Natural killer cell (primary cell): ENCODE results near the gene VEGFB. TPM values are rescaled to one million over a fixed set of nuclear protein-coding genes. Genes with fewer than 3 reads are reported as not detected.

Experiments used
- ATAC-seq, 3 donors: fragments of 150-1000 bp in 2 of 3; fragments of 200-7000 bp in 1 of 3; cut with Tn5 transposase; 1 replicate in 1 of 3; 2 replicates in 2 of 3; pipeline ENCODE4 v1.10.0; 2021; ENCODE audit warnings: mild to moderate bottlenecking in 2 of 3, moderate library complexity in 2 of 3
- DNase-seq, 2 donors: peaks; one replicate each; pipeline versions ENCODE4 v3.0.0 to v3.0.0-alpha.2; 2013 to 2021; ENCODE audit warnings: mixed read lengths in 1 of 2
- H3K27ac ChIP-seq: one replicate; pipeline ENCODE4 v1.5.1; 2013; ENCODE audit warnings: mild to moderate bottlenecking, low read length
- H3K27me3 ChIP-seq: one replicate; pipeline ENCODE4 v1.6.1; 2013; ENCODE audit warnings: low read length; ENCODE audit not compliant: control insufficient read depth, insufficient read depth
- H3K36me3 ChIP-seq: one replicate; pipeline ENCODE4 v1.6.1; 2013; ENCODE audit warnings: low read length; ENCODE audit not compliant: control insufficient read depth, insufficient read depth
- H3K4me1 ChIP-seq: one replicate; pipeline ENCODE4 v1.6.1; 2013; ENCODE audit warnings: low read length; ENCODE audit not compliant: control insufficient read depth, insufficient read depth
- H3K4me3 ChIP-seq: one replicate; pipeline ENCODE4 v1.5.1; 2013; ENCODE audit warnings: low read length
- H3K9me3 ChIP-seq: one replicate; pipeline ENCODE4 v1.6.1; 2013; ENCODE audit warnings: low read length; ENCODE audit not compliant: control insufficient read depth, insufficient read depth
- H3K27ac Mint-ChIP-seq, 2 donors: one replicate each; pipeline ENCODE4 v1.8.0; 2022; ENCODE audit warnings: mild to moderate bottlenecking in 2 of 2, mixed read lengths in 2 of 2, moderate library complexity in 1 of 2
- H3K27me3 Mint-ChIP-seq, 2 donors: one replicate each; pipeline ENCODE4 v1.8.0; 2022; ENCODE audit warnings: low read depth in 2 of 2, mixed read lengths in 2 of 2
- H3K36me3 Mint-ChIP-seq: one replicate; pipeline ENCODE4 v1.8.0; 2022; ENCODE audit warnings: mixed read lengths
- H3K4me1 Mint-ChIP-seq, 2 donors: one replicate each; pipeline ENCODE4 v1.8.0; 2022; ENCODE audit warnings: mixed read lengths in 2 of 2
- H3K4me3 Mint-ChIP-seq: one replicate; pipeline ENCODE4 v1.8.0; 2022; ENCODE audit warnings: mild to moderate bottlenecking, moderate library complexity, mixed read lengths
- H3K9me3 Mint-ChIP-seq, 2 donors: one replicate each; pipeline ENCODE4 v1.8.0; 2022; ENCODE audit warnings: mixed read lengths in 2 of 2
- WGBS: methylation state at CpG from one replicate; pipeline ENCODE4 v1.1.7; 2013; ENCODE audit warnings: missing lambda C conversion rate; ENCODE audit not compliant: insufficient coverage; 5-methylcytosine and 5-hydroxymethylcytosine counted together
- intact Hi-C: fragments of 100-400 bp; cut with micrococcal nuclease; formaldehyde crosslinking; loops from one replicate; pipeline ENCODE4 v1.14.2; 2022
- total RNA-seq, 4 donors: library from RNA; stranded (reverse); fragments of 120-200 nt in 1 of 4; gene quantifications; one replicate each; pipeline versions ENCODE4 v1.2.3 to v1.2.4, GENCODE V29; 2013 to 2022
- TF ChIP-seq, protein P1 (sequence below): fragments of 200-600 bp; IDR thresholded peaks from one replicate; pipeline ENCODE4 v1.8.0; 2022; ENCODE audit warnings: antibody characterized with exemption

The VEGFB gene
- total RNA-seq, 3 donors from 2014 or later (not counting 1 experiment from before 2014, with no cell fraction given), result 30.7 to 38.7 (median 37.3) TPM

- H3K27me3 ChIP-seq, result no peaks in the 10 kb centered on the region
- H3K36me3 ChIP-seq, result peaks cover 62% of the 10 kb centered on the region
- H3K4me3 ChIP-seq, result no peak overlapping the region
- intact Hi-C loops, result no loop called here
- Mint-ChIP-seq H3K4me1 (peaks cover 10 to 22% of the 10 kb centered on the region in 2 donors), H3K27me3 (no peaks in the 10 kb centered on the region), H3K36me3 (no peaks in the 10 kb centered on the region), H3K9me3 (no peaks in the 10 kb centered on the region), H3K27ac (no peak overlapping the region), H3K4me3 (no peak overlapping the region)
- H3K27ac ChIP-seq, result no peak overlapping the region
- ATAC-seq (no peak), DNase-seq (no peak)
- 96% methylated on average over 17 of the region's 17 CpGs for WGBS
- H3K4me1 ChIP-seq, result peaks cover 15% of the 10 kb centered on the region
- H3K9me3 ChIP-seq, result no peaks in the 10 kb centered on the region
- TF ChIP-seq, protein P1, sequence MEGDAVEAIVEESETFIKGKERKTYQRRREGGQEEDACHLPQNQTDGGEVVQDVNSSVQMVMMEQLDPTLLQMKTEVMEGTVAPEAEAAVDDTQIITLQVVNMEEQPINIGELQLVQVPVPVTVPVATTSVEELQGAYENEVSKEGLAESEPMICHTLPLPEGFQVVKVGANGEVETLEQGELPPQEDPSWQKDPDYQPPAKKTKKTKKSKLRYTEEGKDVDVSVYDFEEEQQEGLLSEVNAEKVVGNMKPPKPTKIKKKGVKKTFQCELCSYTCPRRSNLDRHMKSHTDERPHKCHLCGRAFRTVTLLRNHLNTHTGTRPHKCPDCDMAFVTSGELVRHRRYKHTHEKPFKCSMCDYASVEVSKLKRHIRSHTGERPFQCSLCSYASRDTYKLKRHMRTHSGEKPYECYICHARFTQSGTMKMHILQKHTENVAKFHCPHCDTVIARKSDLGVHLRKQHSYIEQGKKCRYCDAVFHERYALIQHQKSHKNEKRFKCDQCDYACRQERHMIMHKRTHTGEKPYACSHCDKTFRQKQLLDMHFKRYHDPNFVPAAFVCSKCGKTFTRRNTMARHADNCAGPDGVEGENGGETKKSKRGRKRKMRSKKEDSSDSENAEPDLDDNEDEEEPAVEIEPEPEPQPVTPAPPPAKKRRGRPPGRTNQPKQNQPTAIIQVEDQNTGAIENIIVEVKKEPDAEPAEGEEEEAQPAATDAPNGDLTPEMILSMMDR, result no peak
These were observed 14.1 kb upstream of the VEGFB start for GRCh38 chr11:64220271-64220670.

DNA sequence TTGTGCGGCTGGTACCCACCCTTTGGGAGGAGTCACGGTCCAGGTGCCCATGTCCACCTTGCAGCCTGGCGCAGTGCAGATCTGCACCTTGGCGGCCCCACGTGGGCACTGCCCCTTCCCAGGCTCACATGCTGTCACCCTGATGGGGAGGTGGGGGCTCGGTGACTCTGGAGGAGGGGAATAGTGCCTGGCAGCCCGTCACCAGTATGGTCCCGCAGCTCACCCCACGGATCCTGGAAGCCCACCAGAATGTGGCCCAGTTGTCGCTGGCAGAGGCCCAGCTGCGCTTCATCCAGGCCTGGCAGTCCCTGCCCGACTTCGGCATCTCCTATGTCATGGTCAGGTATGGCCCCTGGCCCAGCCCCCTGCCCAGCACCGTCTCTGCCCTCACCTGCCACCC, 13.6 kb upstream of the VEGFB start:
- WGBS, result 94% methylated on average over 14 of the region's 14 CpGs
- no peak for ATAC-seq
- no peak for DNase-seq
- no peak overlapping the region for H3K27ac Mint-ChIP-seq
- no peaks in the 10 kb centered on the region for H3K27me3 Mint-ChIP-seq
- peaks cover 12 to 28% of the 10 kb centered on the region in 2 donors for H3K4me1 Mint-ChIP-seq
- no peak overlapping the region for H3K4me3 ChIP-seq
- no peaks in the 10 kb centered on the region for H3K36me3 Mint-ChIP-seq
- intact Hi-C loops, result no loop called here
- H3K9me3 ChIP-seq, result no peaks in the 10 kb centered on the region
- H3K4me1 ChIP-seq, result peaks cover 20% of the 10 kb centered on the region
- H3K36me3 ChIP-seq, result peaks cover 59% of the 10 kb centered on the region
- no peaks in the 10 kb centered on the region for H3K9me3 Mint-ChIP-seq
- H3K4me3 Mint-ChIP-seq, result no peak overlapping the region
- TF ChIP-seq, protein P1, result no peak
- no peaks in the 10 kb centered on the region for H3K27me3 ChIP-seq
- no peak overlapping the region for H3K27ac ChIP-seq

DNA sequence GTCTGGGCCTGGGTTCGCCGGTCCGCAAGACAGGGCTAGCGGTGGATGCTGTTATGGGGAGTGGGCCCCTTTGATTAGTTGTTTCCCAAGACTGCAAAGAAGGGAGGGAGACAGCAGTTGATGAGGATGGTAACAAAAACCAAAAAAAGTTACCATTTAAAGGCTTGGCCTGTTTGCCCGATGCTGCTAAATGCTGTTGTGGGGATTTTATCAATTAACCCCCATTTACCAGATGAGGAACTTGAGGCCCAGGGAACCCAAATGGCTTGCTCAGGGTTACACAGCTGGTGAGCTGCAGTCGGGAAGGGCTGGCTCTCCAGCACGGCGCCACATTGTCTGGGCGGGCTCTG, 11.8 kb upstream of the VEGFB start:
- no peak overlapping the region for H3K27ac ChIP-seq
- no peaks in the 10 kb centered on the region for H3K27me3 Mint-ChIP-seq
- peaks cover 52% of the 10 kb centered on the region for H3K36me3 ChIP-seq

More for the DNA sequence above, 11.8 kb upstream of the VEGFB start:
- no peak overlapping the region for H3K4me3 Mint-ChIP-seq
- peaks cover 21 to 39% of the 10 kb centered on the region in 2 donors for H3K4me1 Mint-ChIP-seq
- TF ChIP-seq, protein P1, result no peak
- H3K9me3 Mint-ChIP-seq, result no peaks in the 10 kb centered on the region
- peaks cover 35% of the 10 kb centered on the region for H3K4me1 ChIP-seq
- H3K9me3 ChIP-seq, result no peaks in the 10 kb centered on the region
- no peak overlapping the region for H3K27ac Mint-ChIP-seq
- DNase-seq (no peak), ATAC-seq (no peak)
- H3K36me3 Mint-ChIP-seq, result no peaks in the 10 kb centered on the region
- WGBS, result 87% methylated on average over 8 of the region's 9 CpGs
- intact Hi-C loops, result no loop called here
- no peak overlapping the region for H3K4me3 ChIP-seq
- no peaks in the 10 kb centered on the region for H3K27me3 ChIP-seq
